Measurements from ENCODE around the gene CKM. TPM values are rescaled to one million over a fixed set of nuclear protein-coding genes. Genes with fewer than 3 reads are reported as not detected.

Gene CKM
- 1 to 10 TPM in 1 of 3 donors, under 1 TPM in 2; 0.22 to 1.7 (median 0.44) TPM for polyA plus RNA-seq (ENCODE audit: insufficient read length in 3 of 3)
- long read RNA-seq, donor 1: 0 reads
- long read RNA-seq, donor 2, partial matches to known transcripts: 0 of 3 reads
- long read RNA-seq, donor 2, other reads (novel, unspliced or antisense): 0 of 3 reads
- long read RNA-seq, donor 3: 0 reads
- long read RNA-seq, donor 4: 0 reads
- long read RNA-seq, donor 5: 0 reads
- long read RNA-seq, donor 6: 0 reads
- long read RNA-seq, donor 7: 0 reads
- long read RNA-seq, donor 8: 0 reads
- long read RNA-seq, donor 9, partial matches to known transcripts: 0 of 1 reads
- long read RNA-seq, donor 9, other reads (novel, unspliced or antisense): 0 of 1 reads
- long read RNA-seq, donor 10, partial matches to known transcripts: 0 of 4 reads
- long read RNA-seq, donor 10, other reads (novel, unspliced or antisense): 0 of 4 reads
- long read RNA-seq, donor 11: 0 reads
- long read RNA-seq, donor 12: 0 reads
- long read RNA-seq, donor 13, partial matches to known transcripts: 0 of 1 reads
- long read RNA-seq, donor 13, other reads (novel, unspliced or antisense): 0 of 1 reads
- long read RNA-seq, donor 14: 0 reads
- long read RNA-seq, donor 15, transcript CKM-201 (8 exons, 1,657 nt): major isoform, 9 of 9 reads
- long read RNA-seq, donor 15, partial matches to known transcripts: 0 of 9 reads
- long read RNA-seq, donor 15, other reads (novel, unspliced or antisense): 0 of 9 reads
- long read RNA-seq, donor 16: 0 reads

GRCh38 chr19:45322744-45323281 lies at the start of gene CKM:
CKM (minus strand) TSS chr19:45322875; CDS start chr19:45319713, 3,162 bp downstream.
- DNase-seq: no peak

- DNase-seq: peak; percentile 99
Measured at GRCh38 chr19:45370410-45371204, 47.9 kb upstream of the CKM start, which contains the start of gene ERCC2. ERCC2 (minus strand) TSS chr19:45370573; CDS start chr19:45370540, 33 bp downstream.

- no peak for DNase-seq
Measured at GRCh38 chr19:45368737-45369340, 46.2 kb upstream of the CKM start.

- no peak for DNase-seq
Measured at GRCh38 chr19:45368127-45368526, 45.5 kb upstream of the CKM start.

- DNase-seq: no peak
Measured at GRCh38 chr19:45364696-45365095, 42.0 kb upstream of the CKM start.

- no peak for DNase-seq
Measured at GRCh38 chr19:45363861-45364459, 41.3 kb upstream of the CKM start.

- DNase-seq: no peak
Measured at GRCh38 chr19:45362291-45362690, 39.6 kb upstream of the CKM start.

- no peak for DNase-seq
Measured at GRCh38 chr19:45361608-45362007, 38.9 kb upstream of the CKM start.

- DNase-seq: no peak
Measured at GRCh38 chr19:45358213-45358792, 35.6 kb upstream of the CKM start.

- DNase-seq: no peak
Measured at GRCh38 chr19:45357445-45357783, 34.7 kb upstream of the CKM start.

GRCh38 chr19:45356760-45357444 lies 34.2 kb upstream of the CKM start:
- no peak for DNase-seq

- DNase-seq: no peak
Measured at GRCh38 chr19:45355910-45356309, 33.2 kb upstream of the CKM start.

GRCh38 chr19:45355402-45355801 lies 32.7 kb upstream of the CKM start:
- no peak for DNase-seq

- no peak for DNase-seq
Measured at GRCh38 chr19:45354241-45354842, 31.7 kb upstream of the CKM start.

GRCh38 chr19:45352914-45353796 lies 30.5 kb upstream of the CKM start:
- DNase-seq: no peak

- no peak for DNase-seq
Measured at GRCh38 chr19:45352471-45352870, 29.8 kb upstream of the CKM start.

GRCh38 chr19:45352062-45352461 lies 29.4 kb upstream of the CKM start:
- DNase-seq: no peak

- no peak for DNase-seq
Measured at GRCh38 chr19:45351401-45351952, 28.8 kb upstream of the CKM start.
